ENCODE results near the gene CDIPT. TPM values are rescaled to one million over a fixed set of nuclear protein-coding genes. Genes with fewer than 3 reads are reported as not detected.

The CDIPT gene
- total and polyA plus RNA-seq, 2 of the 13 experiments (the other 11 are each of a cell fraction or from before 2014, with no cell fraction given), result 54.9 to 97.5 TPM

DNA sequence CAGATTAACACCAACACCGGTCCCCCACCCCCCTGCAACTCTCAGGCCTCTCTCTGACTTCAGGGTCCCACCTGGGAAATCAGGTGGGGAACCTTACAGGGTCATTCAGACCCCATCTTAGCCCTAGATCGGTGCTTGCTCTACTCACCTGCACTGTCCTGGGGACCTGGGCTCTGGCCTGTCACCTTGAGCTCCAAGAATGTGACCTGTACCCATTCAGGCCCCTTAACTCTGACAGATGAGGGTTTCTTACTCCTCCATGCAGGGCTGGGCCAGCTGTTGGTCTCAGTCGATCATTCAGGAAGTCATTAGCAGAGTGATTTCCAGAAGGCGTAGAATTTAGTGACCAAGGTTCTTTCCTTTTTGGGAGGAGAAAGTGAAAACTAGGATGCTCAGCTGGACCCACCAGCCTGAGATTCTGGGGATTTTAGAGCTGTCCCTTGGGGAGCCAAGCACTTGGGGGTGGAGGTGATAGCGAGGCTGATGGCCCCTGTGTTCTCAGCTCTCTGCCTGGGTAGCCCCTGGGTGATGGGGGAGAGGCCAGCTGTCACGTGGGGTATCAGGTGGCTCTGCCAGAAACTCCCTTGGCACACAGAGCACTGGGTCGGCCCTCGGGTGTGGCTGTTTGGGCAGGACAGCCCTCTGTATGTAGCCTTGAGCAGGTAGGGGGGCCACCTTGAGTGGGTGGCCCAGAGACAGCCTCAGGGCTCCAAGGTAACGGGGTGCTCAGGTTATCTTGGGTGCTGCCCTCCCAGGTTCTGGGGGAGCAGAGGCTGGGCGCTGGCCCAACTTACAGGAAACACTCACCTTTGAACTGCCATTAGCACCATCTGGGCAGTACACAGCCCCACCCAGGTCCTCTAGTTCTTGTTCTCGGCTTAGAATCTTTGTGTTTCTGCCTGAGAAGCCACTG, 42.0 kb downstream of the CDIPT start (continued):
- TF ChIP-seq TEAD3 (CRISPR knock-in tag; optimal IDR thresholded peaks at IDR 0.05; ENCODE audit: borderline replicate concordance) (no peak), ZFP37 (CRISPR knock-in tag; IDR thresholded peaks at IDR 0.05; ENCODE audit: borderline replicate concordance) (no peak), ARNT2 (CRISPR knock-in tag; IDR thresholded peaks at IDR 0.05; ENCODE audit: low read depth) (no peak), PRMT3 (CRISPR knock-in tag; IDR thresholded peaks at IDR 0.05; ENCODE audit: borderline replicate concordance, low read depth) (no peak), ZNF577 (CRISPR knock-in tag; IDR thresholded peaks at IDR 0.05; ENCODE audit: borderline replicate concordance, low read depth) (no peak), KLF6 (CRISPR knock-in tag; IDR thresholded peaks at IDR 0.05) (peak; percentile 19; the same call in 1 of the 2 replicates), ZFP90 (CRISPR knock-in tag; IDR thresholded peaks at IDR 0.05; ENCODE audit: borderline replicate concordance) (no peak), ZNF567 (CRISPR knock-in tag; IDR thresholded peaks at IDR 0.05; ENCODE audit: borderline replicate concordance) (no peak), ZNF761 (CRISPR knock-in tag; conservative IDR thresholded peaks at IDR 0.05) (0 out of 2 replicates have a peak, but pooled peaks have one; percentile 27), MLLT10 (CRISPR knock-in tag; IDR thresholded peaks at IDR 0.05) (no peak), RAD51 (IDR thresholded peaks at IDR 0.05; ENCODE audit: borderline replicate concordance) (peak; percentile 65), GABPB1 (CRISPR knock-in tag; IDR thresholded peaks at IDR 0.05) (no peak; the same call in 1 of the 2 replicates), HMG20A (CRISPR knock-in tag; IDR thresholded peaks at IDR 0.05; ENCODE audit: borderline replicate concordance) (no peak), MBD4 (IDR thresholded peaks at IDR 0.05; ENCODE audit: borderline replicate concordance, low read length) (0 out of 2 replicates have a peak, but pooled peaks have one; percentile 12), FOXP1 (IDR thresholded peaks at IDR 0.05) (no peak), FOXP1 (CRISPR knock-in tag; IDR thresholded peaks at IDR 0.05) (no peak)
- TF ChIP-seq, protein P1, sequence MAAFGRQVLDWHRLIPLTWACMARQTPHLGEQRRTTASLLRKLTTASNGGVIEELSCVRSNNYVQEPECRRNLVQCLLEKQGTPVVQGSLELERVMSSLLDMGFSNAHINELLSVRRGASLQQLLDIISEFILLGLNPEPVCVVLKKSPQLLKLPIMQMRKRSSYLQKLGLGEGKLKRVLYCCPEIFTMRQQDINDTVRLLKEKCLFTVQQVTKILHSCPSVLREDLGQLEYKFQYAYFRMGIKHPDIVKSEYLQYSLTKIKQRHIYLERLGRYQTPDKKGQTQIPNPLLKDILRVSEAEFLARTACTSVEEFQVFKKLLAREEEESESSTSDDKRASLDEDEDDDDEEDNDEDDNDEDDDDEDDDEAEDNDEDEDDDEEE (CRISPR knock-in tag; IDR thresholded peaks at IDR 0.05), result no peak
- TF ChIP-seq, protein P2, sequence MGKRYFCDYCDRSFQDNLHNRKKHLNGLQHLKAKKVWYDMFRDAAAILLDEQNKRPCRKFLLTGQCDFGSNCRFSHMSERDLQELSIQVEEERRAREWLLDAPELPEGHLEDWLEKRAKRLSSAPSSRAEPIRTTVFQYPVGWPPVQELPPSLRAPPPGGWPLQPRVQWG (CRISPR knock-in tag; IDR thresholded peaks at IDR 0.05; ENCODE audit: borderline replicate concordance, low read depth), result no peak
- TF ChIP-seq, protein P3, sequence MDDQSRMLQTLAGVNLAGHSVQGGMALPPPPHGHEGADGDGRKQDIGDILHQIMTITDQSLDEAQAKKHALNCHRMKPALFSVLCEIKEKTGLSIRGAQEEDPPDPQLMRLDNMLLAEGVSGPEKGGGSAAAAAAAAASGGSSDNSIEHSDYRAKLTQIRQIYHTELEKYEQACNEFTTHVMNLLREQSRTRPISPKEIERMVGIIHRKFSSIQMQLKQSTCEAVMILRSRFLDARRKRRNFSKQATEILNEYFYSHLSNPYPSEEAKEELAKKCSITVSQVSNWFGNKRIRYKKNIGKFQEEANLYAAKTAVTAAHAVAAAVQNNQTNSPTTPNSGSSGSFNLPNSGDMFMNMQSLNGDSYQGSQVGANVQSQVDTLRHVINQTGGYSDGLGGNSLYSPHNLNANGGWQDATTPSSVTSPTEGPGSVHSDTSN (CRISPR knock-in tag; IDR thresholded peaks at IDR 0.05; ENCODE audit: borderline replicate concordance), result no peak
- TF ChIP-seq, protein P4, sequence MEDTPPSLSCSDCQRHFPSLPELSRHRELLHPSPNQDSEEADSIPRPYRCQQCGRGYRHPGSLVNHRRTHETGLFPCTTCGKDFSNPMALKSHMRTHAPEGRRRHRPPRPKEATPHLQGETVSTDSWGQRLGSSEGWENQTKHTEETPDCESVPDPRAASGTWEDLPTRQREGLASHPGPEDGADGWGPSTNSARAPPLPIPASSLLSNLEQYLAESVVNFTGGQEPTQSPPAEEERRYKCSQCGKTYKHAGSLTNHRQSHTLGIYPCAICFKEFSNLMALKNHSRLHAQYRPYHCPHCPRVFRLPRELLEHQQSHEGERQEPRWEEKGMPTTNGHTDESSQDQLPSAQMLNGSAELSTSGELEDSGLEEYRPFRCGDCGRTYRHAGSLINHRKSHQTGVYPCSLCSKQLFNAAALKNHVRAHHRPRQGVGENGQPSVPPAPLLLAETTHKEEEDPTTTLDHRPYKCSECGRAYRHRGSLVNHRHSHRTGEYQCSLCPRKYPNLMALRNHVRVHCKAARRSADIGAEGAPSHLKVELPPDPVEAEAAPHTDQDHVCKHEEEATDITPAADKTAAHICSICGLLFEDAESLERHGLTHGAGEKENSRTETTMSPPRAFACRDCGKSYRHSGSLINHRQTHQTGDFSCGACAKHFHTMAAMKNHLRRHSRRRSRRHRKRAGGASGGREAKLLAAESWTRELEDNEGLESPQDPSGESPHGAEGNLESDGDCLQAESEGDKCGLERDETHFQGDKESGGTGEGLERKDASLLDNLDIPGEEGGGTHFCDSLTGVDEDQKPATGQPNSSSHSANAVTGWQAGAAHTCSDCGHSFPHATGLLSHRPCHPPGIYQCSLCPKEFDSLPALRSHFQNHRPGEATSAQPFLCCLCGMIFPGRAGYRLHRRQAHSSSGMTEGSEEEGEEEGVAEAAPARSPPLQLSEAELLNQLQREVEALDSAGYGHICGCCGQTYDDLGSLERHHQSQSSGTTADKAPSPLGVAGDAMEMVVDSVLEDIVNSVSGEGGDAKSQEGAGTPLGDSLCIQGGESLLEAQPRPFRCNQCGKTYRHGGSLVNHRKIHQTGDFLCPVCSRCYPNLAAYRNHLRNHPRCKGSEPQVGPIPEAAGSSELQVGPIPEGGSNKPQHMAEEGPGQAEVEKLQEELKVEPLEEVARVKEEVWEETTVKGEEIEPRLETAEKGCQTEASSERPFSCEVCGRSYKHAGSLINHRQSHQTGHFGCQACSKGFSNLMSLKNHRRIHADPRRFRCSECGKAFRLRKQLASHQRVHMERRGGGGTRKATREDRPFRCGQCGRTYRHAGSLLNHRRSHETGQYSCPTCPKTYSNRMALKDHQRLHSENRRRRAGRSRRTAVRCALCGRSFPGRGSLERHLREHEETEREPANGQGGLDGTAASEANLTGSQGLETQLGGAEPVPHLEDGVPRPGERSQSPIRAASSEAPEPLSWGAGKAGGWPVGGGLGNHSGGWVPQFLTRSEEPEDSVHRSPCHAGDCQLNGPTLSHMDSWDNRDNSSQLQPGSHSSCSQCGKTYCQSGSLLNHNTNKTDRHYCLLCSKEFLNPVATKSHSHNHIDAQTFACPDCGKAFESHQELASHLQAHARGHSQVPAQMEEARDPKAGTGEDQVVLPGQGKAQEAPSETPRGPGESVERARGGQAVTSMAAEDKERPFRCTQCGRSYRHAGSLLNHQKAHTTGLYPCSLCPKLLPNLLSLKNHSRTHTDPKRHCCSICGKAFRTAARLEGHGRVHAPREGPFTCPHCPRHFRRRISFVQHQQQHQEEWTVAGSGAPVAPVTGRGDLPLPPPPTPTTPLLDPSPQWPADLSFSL (CRISPR knock-in tag; IDR thresholded peaks at IDR 0.05), result no peak
